ENCODE results near the gene MEGF9.
A peak's percentile ranks its signal among the peaks of the same experiment; 100 is the strongest.
"Not testable (repeated sequence)": the region's sequence is repeated elsewhere in the genome, so short reads cannot be mapped to it uniquely, and the experiment has no call there.

The MEGF9 gene

DNA sequence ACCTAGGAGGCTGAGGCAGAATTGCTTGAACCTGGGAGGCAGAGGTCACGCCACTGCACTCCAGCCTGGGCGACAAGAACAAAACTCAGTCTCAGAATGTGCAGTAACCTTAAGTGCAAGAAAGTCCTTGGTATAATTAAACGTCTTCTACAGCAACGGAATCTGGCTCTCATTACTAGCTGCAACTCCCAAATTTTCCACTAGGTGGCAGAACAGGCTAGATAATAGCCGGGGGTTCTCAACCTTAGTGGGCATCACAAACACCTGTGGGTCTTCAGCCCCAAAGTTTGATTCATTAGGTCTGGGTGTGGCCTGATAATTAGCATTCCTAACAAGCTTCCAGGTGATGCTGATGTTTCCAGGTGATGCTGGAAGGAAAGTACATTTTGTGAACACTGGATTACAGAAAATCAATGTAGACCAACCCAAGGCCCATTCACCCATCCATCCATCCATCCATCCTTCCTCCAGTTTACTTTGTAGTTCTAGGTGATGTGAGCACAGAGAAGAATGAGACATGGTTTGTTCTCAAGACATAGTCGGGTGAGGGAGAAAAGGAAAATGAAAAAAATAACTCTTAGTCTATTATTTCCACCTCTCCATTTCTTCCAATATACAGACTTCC, 41.7 kb upstream of the MEGF9 start:
- no peak overlapping the region for H3K27ac ChIP-seq
- TF ChIP-seq ZFX (IDR thresholded peaks at IDR 0.05), result no peak
- TF ChIP-seq, protein P1, sequence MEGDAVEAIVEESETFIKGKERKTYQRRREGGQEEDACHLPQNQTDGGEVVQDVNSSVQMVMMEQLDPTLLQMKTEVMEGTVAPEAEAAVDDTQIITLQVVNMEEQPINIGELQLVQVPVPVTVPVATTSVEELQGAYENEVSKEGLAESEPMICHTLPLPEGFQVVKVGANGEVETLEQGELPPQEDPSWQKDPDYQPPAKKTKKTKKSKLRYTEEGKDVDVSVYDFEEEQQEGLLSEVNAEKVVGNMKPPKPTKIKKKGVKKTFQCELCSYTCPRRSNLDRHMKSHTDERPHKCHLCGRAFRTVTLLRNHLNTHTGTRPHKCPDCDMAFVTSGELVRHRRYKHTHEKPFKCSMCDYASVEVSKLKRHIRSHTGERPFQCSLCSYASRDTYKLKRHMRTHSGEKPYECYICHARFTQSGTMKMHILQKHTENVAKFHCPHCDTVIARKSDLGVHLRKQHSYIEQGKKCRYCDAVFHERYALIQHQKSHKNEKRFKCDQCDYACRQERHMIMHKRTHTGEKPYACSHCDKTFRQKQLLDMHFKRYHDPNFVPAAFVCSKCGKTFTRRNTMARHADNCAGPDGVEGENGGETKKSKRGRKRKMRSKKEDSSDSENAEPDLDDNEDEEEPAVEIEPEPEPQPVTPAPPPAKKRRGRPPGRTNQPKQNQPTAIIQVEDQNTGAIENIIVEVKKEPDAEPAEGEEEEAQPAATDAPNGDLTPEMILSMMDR (conservative IDR thresholded peaks at IDR 0.05), result peak; percentile 90

DNA sequence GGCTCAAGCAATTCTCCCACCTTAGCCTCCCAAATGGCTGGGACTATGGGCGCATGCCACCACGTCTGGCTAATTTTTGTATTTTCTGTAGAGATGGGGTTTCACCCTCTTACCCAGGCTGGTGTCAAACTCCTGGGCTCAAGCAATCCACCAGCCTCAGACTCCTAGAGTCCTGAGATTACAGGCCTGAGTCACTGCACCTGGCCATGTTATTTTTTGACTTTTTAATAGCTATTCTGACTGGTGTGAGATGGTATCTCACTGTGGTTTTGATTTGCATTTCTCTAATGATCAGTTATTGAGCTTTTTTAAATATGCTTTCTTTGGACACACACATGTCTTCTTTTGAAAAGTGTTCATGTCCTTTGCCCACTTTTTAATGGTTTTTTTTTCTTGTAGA, 40.8 kb upstream of the MEGF9 start:
- TF ChIP-seq, protein P1 (conservative IDR thresholded peaks at IDR 0.05), result no peak
- TF ChIP-seq ZFX (IDR thresholded peaks at IDR 0.05), result no peak
- no peak overlapping the region for H3K27ac ChIP-seq

DNA sequence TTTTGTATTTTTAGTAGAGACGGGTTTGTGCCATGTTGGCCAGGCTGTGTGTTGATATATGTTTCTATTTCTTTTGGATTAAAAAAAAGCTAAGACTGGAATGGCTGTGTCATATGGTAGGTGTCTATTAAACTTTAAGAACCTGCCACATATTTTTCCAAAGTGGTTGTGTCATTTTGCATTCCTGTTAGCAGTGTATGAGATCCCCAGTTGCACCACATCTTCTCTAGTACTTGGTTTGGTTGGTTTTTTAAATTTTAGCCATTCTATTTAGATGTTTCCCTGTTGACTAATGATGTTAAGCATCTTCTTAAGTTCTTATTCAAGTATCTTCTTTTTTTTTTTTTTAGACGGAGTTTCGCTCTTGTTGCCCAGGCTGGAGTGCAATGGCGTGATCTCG, 36.2 kb upstream of the MEGF9 start:
- TF ChIP-seq ZFX (IDR thresholded peaks at IDR 0.05), result no peak
- TF ChIP-seq, protein P1 (conservative IDR thresholded peaks at IDR 0.05), result no peak

DNA sequence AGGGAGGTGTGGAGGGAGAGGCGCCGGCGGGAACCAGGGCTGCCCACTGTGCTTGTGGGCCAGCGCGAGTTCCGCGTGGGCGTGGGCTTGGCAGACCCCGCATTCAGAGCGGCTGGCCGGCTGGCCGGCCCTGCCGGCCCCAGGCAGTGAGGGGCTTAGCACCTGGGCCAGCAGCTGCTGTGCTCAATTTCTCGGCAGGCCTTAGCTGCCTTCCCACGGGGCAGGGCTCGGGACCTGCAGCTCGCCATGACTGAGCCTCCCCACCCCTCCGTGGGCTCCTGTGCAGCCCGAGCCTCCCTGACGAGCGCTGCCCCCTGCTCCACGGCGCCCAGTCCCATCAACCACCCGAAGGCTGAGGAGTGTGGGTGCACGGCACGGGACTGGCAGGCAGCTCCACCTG, 32.1 kb upstream of the MEGF9 start:
- not testable (repeated sequence) for H3K27ac ChIP-seq

More for the DNA sequence above, 36.2 kb upstream of the MEGF9 start:
- H3K27ac ChIP-seq, result no peak overlapping the region

DNA sequence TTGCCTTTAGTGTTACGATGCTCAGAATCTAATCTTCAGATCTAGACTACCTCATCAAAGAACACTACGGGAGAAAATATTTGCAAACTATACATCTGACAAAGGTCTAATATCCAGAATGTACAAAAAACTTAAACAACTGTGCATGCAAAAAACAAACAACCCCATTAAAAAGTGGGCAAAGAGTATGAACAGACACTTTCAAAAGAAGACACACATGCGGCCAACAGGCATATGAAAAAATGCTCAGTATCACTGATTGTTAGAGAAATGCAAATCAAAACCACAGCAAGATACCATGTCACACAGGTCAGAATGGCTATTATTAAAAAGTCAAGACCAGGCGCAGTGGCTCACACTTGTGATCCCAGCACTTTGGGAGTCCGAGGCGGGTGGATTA, 31.0 kb upstream of the MEGF9 start:
- H3K27ac ChIP-seq, result no peak overlapping the region
- TF ChIP-seq, protein P1 (conservative IDR thresholded peaks at IDR 0.05), result no peak
- TF ChIP-seq ZFX (IDR thresholded peaks at IDR 0.05), result no peak

DNA sequence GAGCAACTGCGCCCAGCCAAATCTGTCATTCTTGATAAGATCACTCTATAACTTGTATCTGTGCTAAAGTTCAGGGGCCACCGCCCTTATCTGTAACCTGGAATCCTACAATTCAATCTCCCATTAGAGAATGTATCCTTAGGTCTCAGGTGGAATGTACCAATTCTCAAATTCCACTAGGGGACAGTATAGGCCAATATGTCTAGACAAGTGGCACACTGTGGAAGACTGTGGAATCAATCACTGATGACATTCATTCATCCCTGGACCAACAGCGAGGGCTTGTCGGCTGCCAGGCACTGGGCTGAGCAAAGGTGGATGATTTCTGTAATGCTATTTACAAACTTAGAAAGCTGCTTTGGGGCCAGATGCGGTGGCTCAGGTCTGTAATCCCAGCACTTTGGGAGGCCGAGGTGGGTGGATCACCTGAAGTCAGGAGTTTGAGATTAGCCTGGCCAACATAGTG, 28.7 kb upstream of the MEGF9 start:
- no peak for TF ChIP-seq ZFX (IDR thresholded peaks at IDR 0.05)
- TF ChIP-seq, protein P1 (conservative IDR thresholded peaks at IDR 0.05), result peak; percentile 98

DNA sequence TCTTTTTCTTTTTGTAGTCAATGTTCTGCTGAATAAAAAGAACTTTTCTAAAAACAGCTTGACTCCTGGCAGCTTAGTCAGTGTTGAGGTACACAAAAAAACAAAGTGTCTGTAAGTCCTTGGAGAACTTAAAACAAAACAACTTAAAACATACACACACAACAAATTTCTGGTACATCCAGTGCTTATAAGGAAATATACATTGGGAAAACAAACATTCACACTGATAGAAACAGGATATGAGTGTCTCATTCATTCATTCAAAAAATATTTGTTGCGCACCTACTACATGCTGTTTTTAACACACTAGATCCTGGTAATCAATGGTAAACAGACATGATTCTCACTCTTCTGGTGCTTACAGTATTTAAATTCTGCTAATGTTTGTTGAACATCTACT, 27.4 kb upstream of the MEGF9 start:
- TF ChIP-seq ZFX (IDR thresholded peaks at IDR 0.05), result no peak
- TF ChIP-seq, protein P1 (conservative IDR thresholded peaks at IDR 0.05), result no peak
- H3K27ac ChIP-seq, result no peak overlapping the region

More for the DNA sequence above, 28.7 kb upstream of the MEGF9 start:
- H3K27ac ChIP-seq, result no peak overlapping the region

DNA sequence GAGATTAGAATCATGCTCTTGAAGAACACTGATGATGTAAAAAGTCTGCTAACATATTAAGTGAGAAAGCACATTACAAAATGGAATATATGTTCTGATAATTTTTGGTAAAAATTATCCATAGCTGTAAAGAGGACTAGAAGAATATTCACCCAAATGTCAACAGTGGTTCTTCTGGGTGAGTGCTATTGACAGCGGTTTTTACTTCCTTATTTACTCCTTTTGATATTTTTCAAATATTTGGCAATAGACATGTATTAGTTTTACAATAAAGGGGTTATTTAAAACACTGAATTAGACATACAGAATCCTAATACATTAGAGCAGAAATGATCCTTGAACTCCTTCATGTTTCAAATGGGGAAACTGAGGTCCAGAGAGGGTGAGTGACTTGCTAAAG, 26.9 kb upstream of the MEGF9 start:
- TF ChIP-seq ZFX (IDR thresholded peaks at IDR 0.05), result no peak
- TF ChIP-seq, protein P1 (conservative IDR thresholded peaks at IDR 0.05), result no peak
- H3K27ac ChIP-seq, result no peak overlapping the region

Data from C4-2B (cell line).